PC-9 (cell line): Measurements from ENCODE around the gene TSPOAP1.

Experiments used
- EZH2 ChIP-seq: fragments of 200-600 bp; sonication (generic); IDR thresholded peaks from 2 replicates; pipeline ENCODE4 v1.8.0; 2017; ENCODE audit warnings: antibody characterized with exemption, low read depth
- TF ChIP-seq, protein P1 (sequence below): fragments of 200-600 bp; sonication (generic); conservative IDR thresholded peaks from 2 replicates; pipeline ENCODE4 v1.6.1; 2017; ENCODE audit warnings: mixed run types, antibody characterized with exemption, mild to moderate bottlenecking, moderate library complexity

DNA sequence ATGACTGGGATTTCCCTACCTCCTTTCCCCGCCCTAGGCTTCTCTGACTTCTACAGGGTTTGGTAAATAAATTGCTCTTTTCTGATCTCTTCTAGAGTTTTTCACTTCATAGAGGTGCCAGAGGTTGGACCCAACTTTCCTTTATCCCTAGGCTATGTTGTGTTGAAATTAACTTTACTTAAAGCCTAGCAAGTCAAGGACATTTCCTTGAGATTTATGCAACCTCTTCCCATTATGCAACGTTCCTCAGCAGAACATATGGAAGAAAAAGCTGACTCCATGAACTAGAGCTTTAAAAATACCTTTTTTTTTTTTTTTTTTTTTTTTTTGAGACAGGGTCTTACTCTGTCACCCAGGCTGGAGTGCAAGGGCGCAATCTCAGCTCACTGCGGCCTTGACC is 63.3 kb downstream of the TSPOAP1 start:
- TF ChIP-seq, protein P1, sequence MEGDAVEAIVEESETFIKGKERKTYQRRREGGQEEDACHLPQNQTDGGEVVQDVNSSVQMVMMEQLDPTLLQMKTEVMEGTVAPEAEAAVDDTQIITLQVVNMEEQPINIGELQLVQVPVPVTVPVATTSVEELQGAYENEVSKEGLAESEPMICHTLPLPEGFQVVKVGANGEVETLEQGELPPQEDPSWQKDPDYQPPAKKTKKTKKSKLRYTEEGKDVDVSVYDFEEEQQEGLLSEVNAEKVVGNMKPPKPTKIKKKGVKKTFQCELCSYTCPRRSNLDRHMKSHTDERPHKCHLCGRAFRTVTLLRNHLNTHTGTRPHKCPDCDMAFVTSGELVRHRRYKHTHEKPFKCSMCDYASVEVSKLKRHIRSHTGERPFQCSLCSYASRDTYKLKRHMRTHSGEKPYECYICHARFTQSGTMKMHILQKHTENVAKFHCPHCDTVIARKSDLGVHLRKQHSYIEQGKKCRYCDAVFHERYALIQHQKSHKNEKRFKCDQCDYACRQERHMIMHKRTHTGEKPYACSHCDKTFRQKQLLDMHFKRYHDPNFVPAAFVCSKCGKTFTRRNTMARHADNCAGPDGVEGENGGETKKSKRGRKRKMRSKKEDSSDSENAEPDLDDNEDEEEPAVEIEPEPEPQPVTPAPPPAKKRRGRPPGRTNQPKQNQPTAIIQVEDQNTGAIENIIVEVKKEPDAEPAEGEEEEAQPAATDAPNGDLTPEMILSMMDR: no peak
- no peak for TF ChIP-seq EZH2
